GM18867 (cell line): ENCODE data around the gene PSMC1.

ENCODE experiments used
- ATAC-seq: cut with Tn5 transposase; IDR thresholded peaks from one replicate; pipeline ENCODE4 v1.9.1; 2021; ENCODE audit warnings: mild to moderate bottlenecking, moderate library complexity; ENCODE audit not compliant: unreplicated experiment

PSMC1 gene

DNA sequence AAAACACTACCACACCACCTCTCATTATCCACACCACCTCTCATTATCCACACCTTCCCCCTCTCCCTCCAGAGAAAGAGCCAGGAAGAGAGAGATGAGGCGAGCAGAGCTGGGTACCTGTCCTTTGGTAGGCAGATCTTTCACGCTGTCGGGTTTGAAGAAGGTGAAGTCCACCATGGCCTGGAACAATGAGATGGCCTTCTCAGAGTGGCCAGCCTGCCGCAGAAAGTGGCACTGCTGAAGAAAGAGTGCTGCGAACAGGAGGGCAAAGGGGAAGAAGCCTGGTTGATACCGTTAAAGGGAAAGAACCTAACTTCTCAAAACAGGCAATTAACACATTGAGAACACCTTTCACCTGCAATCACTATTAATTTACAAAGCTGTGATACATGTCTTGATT, 44.8 kb downstream of the PSMC1 start:
- no peak for ATAC-seq

- ATAC-seq, result no peak
Observed at GRCh38 chr14:90301668-90302090, 45.3 kb downstream of the PSMC1 start.

DNA sequence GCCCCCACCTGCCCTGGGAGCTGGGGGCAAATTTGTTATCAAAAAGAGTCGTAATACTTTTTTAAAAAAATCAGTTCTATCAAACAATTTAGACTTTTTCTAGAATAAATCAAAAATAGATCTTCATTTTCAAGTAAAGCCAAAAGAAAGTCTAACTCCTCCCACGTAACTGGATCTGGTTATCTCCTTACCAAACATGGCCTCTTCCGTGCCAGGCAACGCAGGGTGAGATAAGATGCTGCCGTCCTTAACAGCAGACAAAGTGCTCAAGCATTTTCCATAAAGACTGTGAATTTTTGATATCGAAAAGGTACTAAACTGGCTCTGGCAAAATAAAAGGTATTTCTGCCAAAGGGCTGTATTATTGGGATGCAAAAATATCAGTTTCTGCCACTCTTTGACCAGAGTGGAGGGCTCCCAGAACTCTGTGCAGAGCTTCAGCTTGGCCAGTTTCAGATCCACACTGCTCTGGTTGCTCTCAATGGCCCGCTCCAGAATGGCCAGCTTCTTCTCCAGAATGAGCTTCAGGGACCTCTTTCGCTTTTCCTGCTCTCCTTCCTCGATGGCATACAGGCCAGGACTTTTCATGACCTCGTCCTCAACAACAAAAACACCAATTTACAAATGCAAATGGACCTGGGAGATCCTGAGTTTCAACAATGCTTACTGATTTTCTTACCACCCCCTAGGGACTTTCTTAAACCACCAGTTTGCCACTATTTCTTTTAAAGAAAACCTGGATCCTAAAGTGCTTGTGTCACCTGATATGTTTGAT, 46.4 kb downstream of the PSMC1 start:
- no peak for ATAC-seq

- ATAC-seq, result no peak
Observed at GRCh38 chr14:90303473-90303872, 47.1 kb downstream of the PSMC1 start.

- no peak for ATAC-seq
Observed at GRCh38 chr14:90304502-90304901, 48.1 kb downstream of the PSMC1 start.

GRCh38 chr14:90305176-90305601, 48.8 kb downstream of the PSMC1 start:
- ATAC-seq, result no peak

- no peak for ATAC-seq
Observed at GRCh38 chr14:90308561-90308960, 52.2 kb downstream of the PSMC1 start.

DNA sequence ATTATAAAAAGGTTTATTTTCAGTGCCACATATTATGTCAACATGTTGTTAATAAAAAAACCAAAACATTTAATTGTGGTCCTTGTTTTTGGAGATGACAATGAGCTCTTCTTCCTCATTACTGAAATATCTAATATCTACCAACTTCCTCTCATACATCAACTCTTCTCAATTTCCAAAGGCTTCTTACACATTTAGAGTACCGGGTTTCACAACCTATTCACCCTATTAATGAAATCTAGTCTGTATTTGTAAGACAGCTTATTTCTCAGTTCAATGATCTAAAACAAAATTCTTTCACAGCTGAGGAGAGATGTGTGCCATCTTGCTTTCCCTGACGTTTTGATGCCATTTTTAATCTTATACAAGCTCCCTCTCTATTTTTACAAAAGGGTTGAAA, 60.9 kb downstream of the PSMC1 start:
- ATAC-seq, result no peak

- no peak for ATAC-seq
Observed at GRCh38 chr14:90318016-90318415, 61.7 kb downstream of the PSMC1 start.

GRCh38 chr14:90319173-90319572, 62.8 kb downstream of the PSMC1 start:
- ATAC-seq, result no peak

DNA sequence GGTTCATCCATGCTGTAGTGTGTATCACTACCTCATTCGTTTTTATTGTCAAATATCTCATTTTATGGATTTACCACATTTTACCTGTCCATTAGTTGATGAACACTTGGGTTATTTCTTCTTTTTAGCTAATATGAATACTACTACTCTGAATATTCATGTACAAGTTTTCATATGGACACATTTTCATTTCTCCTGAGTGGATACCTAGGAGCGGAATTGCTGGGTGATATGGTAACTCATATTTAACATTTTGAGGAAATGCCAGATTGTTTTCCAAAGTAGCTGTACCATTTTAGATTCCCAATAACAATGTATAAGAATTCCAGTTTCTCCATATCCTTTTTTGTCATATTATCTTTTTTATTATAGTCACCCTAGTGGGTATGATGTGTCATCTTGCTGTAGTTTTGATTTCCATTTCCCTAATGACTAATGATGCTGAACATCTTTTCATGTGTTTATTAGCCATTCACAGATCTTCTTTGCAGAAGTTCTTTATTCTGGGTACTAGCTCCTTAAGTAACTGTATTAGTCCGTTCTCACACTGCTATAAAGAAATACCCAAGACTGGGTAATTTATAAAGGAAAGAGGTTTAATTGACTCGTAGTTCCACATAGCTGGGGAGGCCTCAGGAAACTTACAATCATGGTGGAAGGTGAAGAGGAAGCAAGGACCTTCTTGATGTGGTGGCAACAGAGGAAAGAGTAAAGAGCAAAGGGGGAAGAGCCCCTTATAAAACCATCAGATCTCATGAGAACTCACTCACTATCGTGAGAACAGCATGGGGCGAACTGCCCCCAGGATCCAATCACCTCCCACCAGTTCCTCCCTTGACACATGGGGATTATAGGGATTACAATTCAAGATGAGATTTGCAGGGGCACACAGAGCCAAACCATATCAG, 63.5 kb downstream of the PSMC1 start:
- no peak for ATAC-seq

GRCh38 chr14:90321891-90322290, 65.5 kb downstream of the PSMC1 start:
- ATAC-seq, result no peak
